Endothelial cell (in vitro differentiated cells): Measurements from ENCODE around the gene OR5D18. TPM values are rescaled to one million over a fixed set of nuclear protein-coding genes. Genes with fewer than 3 reads are reported as not detected.
"Not testable (repeated sequence)": the region's sequence is repeated elsewhere in the genome, so short reads cannot be mapped to it uniquely, and the experiment has no call there.

ENCODE experiments used
- DNase-seq: peaks from one replicate; pipeline ENCODE4 v3.0.0; 2021; ENCODE audit warnings: low spot score
- H3K27ac Mint-ChIP-seq: one replicate; pipeline ENCODE4 v1.8.0; 2021; ENCODE audit warnings: mixed read lengths, inconsistent platforms; ENCODE audit not compliant: unreplicated experiment
- H3K27me3 Mint-ChIP-seq: one replicate; pipeline ENCODE4 v1.8.0; 2021; ENCODE audit warnings: mild to moderate bottlenecking, moderate library complexity, mixed read lengths, inconsistent platforms; ENCODE audit not compliant: unreplicated experiment
- H3K36me3 Mint-ChIP-seq: one replicate; pipeline ENCODE4 v1.8.0; 2021; ENCODE audit warnings: mild to moderate bottlenecking, low read depth, mixed read lengths, inconsistent platforms; ENCODE audit not compliant: unreplicated experiment
- H3K4me1 Mint-ChIP-seq: one replicate; pipeline ENCODE4 v1.8.0; 2021; ENCODE audit warnings: mild to moderate bottlenecking, mixed read lengths, inconsistent platforms; ENCODE audit not compliant: unreplicated experiment
- H3K4me3 Mint-ChIP-seq: one replicate; pipeline ENCODE4 v1.8.0; 2021; ENCODE audit warnings: mild to moderate bottlenecking, mixed read lengths, inconsistent platforms; ENCODE audit not compliant: unreplicated experiment
- H3K9me3 Mint-ChIP-seq: one replicate; pipeline ENCODE4 v1.8.0; 2021; ENCODE audit warnings: mixed read lengths, inconsistent platforms; ENCODE audit not compliant: unreplicated experiment
- total RNA-seq: library from RNA; stranded (reverse); fragmentation: NEBNext Ultra II Directional; extraction: Animal tissue kit (Norgen Biotek cat#: 25700); gene quantifications from one replicate; pipeline ENCODE4 v1.2.1, GENCODE V29; 2021; ENCODE audit not compliant: unreplicated experiment
- TF ChIP-seq, protein P1 (sequence below): fragments of 200-600 bp; sonication (generic); IDR thresholded peaks from one replicate; pipeline ENCODE4 v1.5.0; 2021; ENCODE audit warnings: antibody characterized with exemption; ENCODE audit not compliant: unreplicated experiment

OR5D18 gene
- total RNA-seq, 1 donor from 2014 or later = not detected

DNA sequence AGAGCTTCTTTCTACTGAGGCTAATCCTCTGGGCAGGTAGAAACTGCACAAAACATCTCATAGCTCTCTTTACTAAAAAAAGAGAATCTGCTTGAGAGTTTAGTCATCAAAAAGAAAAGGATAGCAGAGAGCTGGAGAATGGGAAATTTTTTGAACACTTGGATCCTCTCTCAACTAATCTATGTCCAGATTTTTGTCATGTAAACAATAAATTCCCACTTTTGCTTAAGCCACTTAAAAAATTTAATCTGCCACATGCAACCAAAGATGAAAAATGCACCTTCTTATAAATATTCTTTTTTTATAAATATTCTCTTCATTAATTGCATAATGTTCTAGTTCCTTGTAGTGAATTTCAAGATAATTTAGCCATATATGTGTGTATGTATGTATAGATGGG lies 29.6 kb downstream of the OR5D18 start:
- DNase-seq = no peak
- no peaks in the 10 kb centered on the region for H3K36me3 Mint-ChIP-seq
- no peaks in the 10 kb centered on the region for H3K27me3 Mint-ChIP-seq
- TF ChIP-seq, protein P1, sequence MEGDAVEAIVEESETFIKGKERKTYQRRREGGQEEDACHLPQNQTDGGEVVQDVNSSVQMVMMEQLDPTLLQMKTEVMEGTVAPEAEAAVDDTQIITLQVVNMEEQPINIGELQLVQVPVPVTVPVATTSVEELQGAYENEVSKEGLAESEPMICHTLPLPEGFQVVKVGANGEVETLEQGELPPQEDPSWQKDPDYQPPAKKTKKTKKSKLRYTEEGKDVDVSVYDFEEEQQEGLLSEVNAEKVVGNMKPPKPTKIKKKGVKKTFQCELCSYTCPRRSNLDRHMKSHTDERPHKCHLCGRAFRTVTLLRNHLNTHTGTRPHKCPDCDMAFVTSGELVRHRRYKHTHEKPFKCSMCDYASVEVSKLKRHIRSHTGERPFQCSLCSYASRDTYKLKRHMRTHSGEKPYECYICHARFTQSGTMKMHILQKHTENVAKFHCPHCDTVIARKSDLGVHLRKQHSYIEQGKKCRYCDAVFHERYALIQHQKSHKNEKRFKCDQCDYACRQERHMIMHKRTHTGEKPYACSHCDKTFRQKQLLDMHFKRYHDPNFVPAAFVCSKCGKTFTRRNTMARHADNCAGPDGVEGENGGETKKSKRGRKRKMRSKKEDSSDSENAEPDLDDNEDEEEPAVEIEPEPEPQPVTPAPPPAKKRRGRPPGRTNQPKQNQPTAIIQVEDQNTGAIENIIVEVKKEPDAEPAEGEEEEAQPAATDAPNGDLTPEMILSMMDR = no peak
- H3K9me3 Mint-ChIP-seq = peaks cover 20% of the 10 kb centered on the region
- H3K4me3 Mint-ChIP-seq = no peak overlapping the region
- H3K27ac Mint-ChIP-seq = no peak overlapping the region
- no peaks in the 10 kb centered on the region for H3K4me1 Mint-ChIP-seq

DNA sequence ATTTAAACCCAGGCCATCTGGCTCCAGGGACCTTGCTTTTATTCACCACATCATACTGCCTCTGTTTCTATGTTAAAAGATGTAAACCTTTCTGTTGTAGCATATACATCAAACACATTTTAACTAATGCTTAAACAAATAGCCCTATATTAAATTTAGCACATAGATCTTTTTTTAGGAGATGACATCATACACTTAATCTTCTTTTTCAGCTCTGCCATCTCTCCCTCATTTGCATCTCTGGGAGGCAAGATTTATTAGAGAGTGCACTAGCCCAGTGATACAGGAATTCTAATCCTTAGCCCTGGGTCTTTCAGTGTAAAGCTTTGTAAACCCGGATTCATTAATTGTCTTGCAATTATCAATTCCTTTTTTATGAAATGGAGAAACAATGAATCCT lies 32.7 kb downstream of the OR5D18 start:
- DNase-seq = no peak
- H3K4me1 Mint-ChIP-seq = no peaks in the 10 kb centered on the region
- no peak overlapping the region for H3K4me3 Mint-ChIP-seq
- H3K9me3 Mint-ChIP-seq = peaks cover 23% of the 10 kb centered on the region
- no peaks in the 10 kb centered on the region for H3K36me3 Mint-ChIP-seq
- TF ChIP-seq, protein P1 = no peak
- no peak overlapping the region for H3K27ac Mint-ChIP-seq
- peaks cover 3% of the 10 kb centered on the region for H3K27me3 Mint-ChIP-seq

DNA sequence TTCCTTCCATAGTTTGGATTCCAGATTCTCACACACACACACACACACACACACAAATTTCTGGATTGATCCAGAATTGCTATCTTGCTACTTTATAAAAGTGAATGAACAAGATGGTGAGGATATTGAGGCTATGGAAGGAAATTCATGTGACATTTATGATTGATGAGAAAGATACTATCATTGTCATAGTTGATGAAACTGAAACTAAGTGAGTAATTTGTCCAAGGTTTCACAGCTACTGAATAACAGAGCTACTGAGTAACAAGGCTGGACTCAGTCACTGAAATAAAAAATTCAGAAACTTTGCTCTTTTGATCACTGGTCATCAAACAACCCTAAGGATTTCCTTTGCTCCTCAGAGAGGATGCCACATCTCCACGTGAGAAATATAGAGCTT lies 35.3 kb downstream of the OR5D18 start:
- Mint-ChIP-seq H3K36me3 (peaks cover 4% of the 10 kb centered on the region), H3K27ac (no peak overlapping the region), H3K9me3 (peaks cover 25% of the 10 kb centered on the region), H3K4me3 (no peak overlapping the region), H3K27me3 (peaks cover 3% of the 10 kb centered on the region), H3K4me1 (no peaks in the 10 kb centered on the region)
- TF ChIP-seq, protein P1 = no peak
- no peak for DNase-seq

DNA sequence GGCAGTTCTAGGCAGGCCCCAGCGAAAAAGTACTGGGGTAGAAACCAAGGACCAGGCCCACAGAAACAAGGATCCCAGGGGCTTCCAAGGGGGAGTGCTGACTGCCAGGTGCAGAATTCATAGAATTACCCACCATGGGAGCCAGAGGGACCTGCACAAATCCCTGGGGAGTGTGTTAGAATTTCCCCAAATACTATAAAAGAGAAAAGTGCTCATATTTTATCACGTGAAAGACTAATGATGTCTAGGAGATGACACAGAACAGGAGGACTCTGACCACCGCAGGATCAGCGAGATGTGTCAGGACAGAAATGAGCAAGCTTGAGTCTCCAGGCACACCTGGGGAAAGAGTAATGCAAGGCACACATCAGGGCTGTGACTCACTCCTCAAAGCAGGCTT lies 47.9 kb downstream of the OR5D18 start:
- H3K9me3 Mint-ChIP-seq, DNase-seq, H3K36me3 Mint-ChIP-seq: not testable (repeated sequence)

More for the DNA sequence above, 47.9 kb downstream of the OR5D18 start:
- H3K27ac Mint-ChIP-seq, H3K4me3 Mint-ChIP-seq, H3K27me3 Mint-ChIP-seq, H3K4me1 Mint-ChIP-seq: not testable (repeated sequence)

Other genes with a start within 250 kb of the OR5D18 start
- not detected for gene OR4C16, start 247.5 kb upstream of the OR5D18 start, total RNA-seq
- not detected for gene OR4C11, start 212.0 kb upstream of the OR5D18 start, total RNA-seq
- gene OR4P4, start 184.5 kb upstream of the OR5D18 start, total RNA-seq = not detected
- gene OR4S2, start 171.3 kb upstream of the OR5D18 start, total RNA-seq = not detected
- not detected for gene OR4C6, start 157.4 kb upstream of the OR5D18 start, total RNA-seq
- gene OR5D13, start 46.2 kb upstream of the OR5D18 start, total RNA-seq = not detected
- not detected for gene OR5D14, start 24.1 kb upstream of the OR5D18 start, total RNA-seq
- gene OR5L1, start 8.3 kb upstream of the OR5D18 start, total RNA-seq = not detected
- not detected for gene OR5L2, start 7.6 kb downstream of the OR5D18 start, total RNA-seq
- not detected for gene OR5D16, start 19.1 kb downstream of the OR5D18 start, total RNA-seq
- gene TRIM51, start 63.7 kb downstream of the OR5D18 start, total RNA-seq = not detected
- gene OR5W2, start 95.0 kb downstream of the OR5D18 start, total RNA-seq = not detected
- gene OR5I1, start 116.8 kb downstream of the OR5D18 start, total RNA-seq = not detected
- not detected for gene OR10AG1, start 150.3 kb downstream of the OR5D18 start, total RNA-seq
- gene OR5F1, start 175.0 kb downstream of the OR5D18 start, total RNA-seq = not detected
- gene OR5AS1, start 208.0 kb downstream of the OR5D18 start, total RNA-seq = not detected